Mesothelial cell of epicardium (in vitro differentiated cells): ENCODE measurements around the gene EML4. TPM values are rescaled to one million over a fixed set of nuclear protein-coding genes. Genes with fewer than 3 reads are reported as not detected.
"Not testable (repeated sequence)": the region's sequence is repeated elsewhere in the genome, so short reads cannot be mapped to it uniquely, and the experiment has no call there.

Experiments
- DNase-seq, 2 experiments: peaks; one replicate each; pipeline ENCODE4 v3.0.0; 2021; ENCODE audit warnings: low spot score in 2 of 2; ENCODE audit not compliant: unreplicated experiment in 2 of 2
- H3K27ac Mint-ChIP-seq: 2 replicates; pipeline ENCODE4 v1.8.0; 2021; ENCODE audit warnings: mixed read lengths
- H3K27me3 Mint-ChIP-seq: 2 replicates; pipeline ENCODE4 v1.8.0; 2021; ENCODE audit warnings: low read depth, mixed read lengths
- H3K36me3 Mint-ChIP-seq: 2 replicates; pipeline ENCODE4 v1.8.0; 2021; ENCODE audit warnings: mixed read lengths
- H3K4me1 Mint-ChIP-seq: 2 replicates; pipeline ENCODE4 v1.8.0; 2021; ENCODE audit warnings: mixed read lengths
- H3K4me3 Mint-ChIP-seq: 2 replicates; pipeline ENCODE4 v1.8.0; 2021; ENCODE audit warnings: mild to moderate bottlenecking, moderate library complexity, mixed read lengths
- H3K9me3 Mint-ChIP-seq: 2 replicates; pipeline ENCODE4 v1.8.0; 2021; ENCODE audit warnings: mixed read lengths
- total RNA-seq: library from RNA; stranded (reverse); gene quantifications from 3 replicates; pipeline ENCODE4 v1.2.1, GENCODE V29; 2021
- TF ChIP-seq, protein P1 (sequence below): fragments of 200-600 bp; sonication (generic); IDR thresholded peaks from one replicate; pipeline ENCODE4 v1.5.0; 2021; ENCODE audit warnings: antibody characterized with exemption; ENCODE audit not compliant: unreplicated experiment

Gene EML4
- total RNA-seq, 1 donor from 2014 or later, result 95.6 TPM

DNA sequence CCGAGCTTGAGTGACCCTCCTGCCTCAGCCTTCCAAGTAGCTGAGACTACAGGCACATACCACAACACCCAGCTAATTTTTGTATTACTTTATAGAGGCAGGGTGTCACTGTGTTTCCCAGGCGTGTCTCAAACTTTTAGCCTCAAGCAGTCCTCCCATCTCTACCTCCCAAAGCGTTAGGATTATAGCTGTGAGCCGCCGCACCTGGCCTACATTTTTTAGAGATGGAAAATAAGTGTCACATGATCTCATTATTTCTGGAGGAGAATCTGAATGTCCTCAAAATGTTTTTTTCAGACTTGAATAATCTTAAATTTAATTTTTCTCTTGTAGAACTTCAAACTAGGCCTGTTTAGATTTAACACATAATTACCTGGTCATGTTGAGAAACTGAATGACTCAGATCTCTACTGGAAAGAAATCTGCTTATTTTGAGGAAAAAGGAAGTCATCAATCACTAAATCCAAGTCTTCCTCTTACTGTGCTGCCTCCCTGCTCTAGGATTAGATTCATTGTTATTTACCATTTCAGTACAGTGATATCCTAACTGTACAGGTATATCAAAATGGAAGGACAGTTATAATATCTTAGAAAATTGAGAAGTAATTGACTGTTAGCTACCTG lies 99.5 kb downstream of the EML4 start:
- Mint-ChIP-seq H3K4me1 (peaks cover 5% of the 10 kb centered on the region), H3K9me3 (no peaks in the 10 kb centered on the region), H3K36me3 (peaks cover 6% of the 10 kb centered on the region), H3K27ac (no peak overlapping the region), H3K4me3 (no peak overlapping the region), H3K27me3 (no peaks in the 10 kb centered on the region)
- no peak for DNase-seq
- TF ChIP-seq, protein P1, sequence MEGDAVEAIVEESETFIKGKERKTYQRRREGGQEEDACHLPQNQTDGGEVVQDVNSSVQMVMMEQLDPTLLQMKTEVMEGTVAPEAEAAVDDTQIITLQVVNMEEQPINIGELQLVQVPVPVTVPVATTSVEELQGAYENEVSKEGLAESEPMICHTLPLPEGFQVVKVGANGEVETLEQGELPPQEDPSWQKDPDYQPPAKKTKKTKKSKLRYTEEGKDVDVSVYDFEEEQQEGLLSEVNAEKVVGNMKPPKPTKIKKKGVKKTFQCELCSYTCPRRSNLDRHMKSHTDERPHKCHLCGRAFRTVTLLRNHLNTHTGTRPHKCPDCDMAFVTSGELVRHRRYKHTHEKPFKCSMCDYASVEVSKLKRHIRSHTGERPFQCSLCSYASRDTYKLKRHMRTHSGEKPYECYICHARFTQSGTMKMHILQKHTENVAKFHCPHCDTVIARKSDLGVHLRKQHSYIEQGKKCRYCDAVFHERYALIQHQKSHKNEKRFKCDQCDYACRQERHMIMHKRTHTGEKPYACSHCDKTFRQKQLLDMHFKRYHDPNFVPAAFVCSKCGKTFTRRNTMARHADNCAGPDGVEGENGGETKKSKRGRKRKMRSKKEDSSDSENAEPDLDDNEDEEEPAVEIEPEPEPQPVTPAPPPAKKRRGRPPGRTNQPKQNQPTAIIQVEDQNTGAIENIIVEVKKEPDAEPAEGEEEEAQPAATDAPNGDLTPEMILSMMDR, result no peak

DNA sequence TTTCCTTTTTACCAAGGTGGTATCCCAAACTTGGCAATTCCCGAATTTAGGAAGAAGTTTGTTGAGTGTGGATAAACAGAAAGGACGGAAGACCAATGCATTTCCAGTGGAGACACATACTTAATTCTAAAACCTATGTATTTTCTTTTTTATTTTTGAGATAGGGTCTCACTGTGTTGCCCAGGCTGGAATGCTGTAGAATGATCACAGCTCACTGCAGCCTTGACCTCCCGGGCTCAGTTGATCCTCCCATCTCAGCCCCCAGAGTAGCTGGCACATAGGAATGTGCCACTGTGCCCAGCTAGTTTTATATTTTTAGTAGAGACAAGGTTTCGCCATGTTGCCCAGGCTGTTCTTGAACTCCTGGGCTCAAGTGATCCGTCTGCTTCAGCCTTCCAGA lies 101.6 kb downstream of the EML4 start:
- H3K4me1 Mint-ChIP-seq, result peaks cover 5% of the 10 kb centered on the region
- no peak for DNase-seq
- no peak overlapping the region for H3K27ac Mint-ChIP-seq
- H3K36me3 Mint-ChIP-seq, result peaks cover 3% of the 10 kb centered on the region
- H3K27me3 Mint-ChIP-seq, result no peaks in the 10 kb centered on the region
- H3K4me3 Mint-ChIP-seq, result no peak overlapping the region
- TF ChIP-seq, protein P1, result no peak
- H3K9me3 Mint-ChIP-seq, result no peaks in the 10 kb centered on the region

DNA sequence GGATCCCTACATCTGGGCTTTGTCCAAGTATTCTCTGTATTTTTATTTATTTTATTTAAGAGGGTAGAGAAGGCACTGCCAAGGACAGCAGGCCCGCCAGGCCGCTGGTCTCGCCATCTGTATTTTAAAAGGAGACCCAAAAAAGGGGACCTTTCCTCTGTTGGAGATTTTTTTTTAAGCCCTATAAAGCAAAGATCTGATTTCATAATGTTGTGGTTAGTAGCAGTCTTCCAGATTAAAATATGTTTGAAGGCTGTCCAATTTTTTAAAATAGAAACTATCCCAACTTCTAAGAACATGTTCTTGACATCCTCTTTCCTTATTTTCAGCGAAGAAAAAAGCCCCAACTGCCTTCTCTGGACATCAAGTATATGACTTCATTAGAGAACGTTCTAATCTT lies 102.1 kb downstream of the EML4 start:
- H3K4me3 Mint-ChIP-seq, DNase-seq, H3K27me3 Mint-ChIP-seq, H3K27ac Mint-ChIP-seq, H3K9me3 Mint-ChIP-seq, H3K36me3 Mint-ChIP-seq, H3K4me1 Mint-ChIP-seq: not testable (repeated sequence)

DNA sequence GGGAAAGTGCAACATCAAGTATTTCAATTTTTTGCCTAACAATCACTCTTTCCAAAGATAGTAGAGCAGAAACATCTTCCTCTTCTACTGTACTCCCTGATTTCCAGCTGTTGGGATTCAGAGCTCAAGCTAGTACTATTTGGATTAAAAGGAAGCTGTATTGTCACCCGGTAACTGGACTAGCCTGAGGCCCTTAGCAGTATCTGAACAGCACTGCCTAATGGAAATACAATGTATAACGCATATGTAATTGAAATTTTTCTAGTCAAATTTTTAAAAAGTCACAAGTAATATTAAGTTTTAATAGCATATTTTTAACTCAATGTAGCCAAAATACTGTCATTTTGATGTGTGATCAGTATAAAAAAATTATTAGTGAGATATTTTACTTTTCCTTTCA lies 105.7 kb downstream of the EML4 start:
- Mint-ChIP-seq H3K9me3 (no peaks in the 10 kb centered on the region), H3K27ac (no peak overlapping the region), H3K27me3 (no peaks in the 10 kb centered on the region), H3K4me3 (no peak overlapping the region), H3K4me1 (peaks cover 12% of the 10 kb centered on the region), H3K36me3 (peaks cover 12% of the 10 kb centered on the region)
- DNase-seq, result no peak
- TF ChIP-seq, protein P1, result no peak

DNA sequence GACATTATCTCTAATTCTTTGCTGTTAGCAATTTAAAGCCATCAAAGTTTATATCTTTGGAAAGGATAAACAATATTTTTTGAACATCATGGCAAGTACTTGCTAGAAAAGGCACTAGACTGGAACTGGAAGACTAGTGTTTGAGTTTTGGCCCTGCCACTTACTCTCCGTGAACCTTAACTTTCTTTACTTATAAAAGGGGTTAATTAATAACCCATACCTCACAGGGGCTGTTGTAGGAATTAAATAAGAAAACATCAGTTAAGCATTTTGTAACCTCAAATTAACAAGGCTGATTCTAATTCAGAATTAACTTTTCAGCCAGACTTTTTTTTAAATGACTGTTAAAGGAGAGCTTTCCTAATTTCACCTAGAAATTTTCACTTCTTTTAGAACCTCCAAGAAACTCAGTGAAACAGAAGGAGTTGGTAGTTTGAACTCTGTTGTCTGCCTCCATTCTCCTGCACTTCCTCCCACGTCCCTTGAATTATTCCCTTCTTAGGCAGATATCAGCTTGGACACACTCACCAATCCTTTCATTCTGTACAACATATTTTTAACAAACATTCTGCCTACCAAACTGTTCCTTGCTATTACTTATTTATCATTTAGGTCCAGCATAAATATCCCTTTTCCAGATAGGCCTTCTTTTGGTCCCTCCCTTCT lies 112.4 kb downstream of the EML4 start:
- H3K27me3 Mint-ChIP-seq, result no peaks in the 10 kb centered on the region
- H3K9me3 Mint-ChIP-seq, result no peaks in the 10 kb centered on the region
- DNase-seq, result no peak
- H3K4me1 Mint-ChIP-seq, result peaks cover 12% of the 10 kb centered on the region
- peaks cover 25% of the 10 kb centered on the region for H3K36me3 Mint-ChIP-seq
- no peak overlapping the region for H3K4me3 Mint-ChIP-seq
- peak overlapping the region; percentile 0 for H3K27ac Mint-ChIP-seq
- TF ChIP-seq, protein P1, result no peak

GRCh38 chr2:42284019-42284418 lies 114.9 kb downstream of the EML4 start:
- Mint-ChIP-seq H3K27me3 (no peaks in the 10 kb centered on the region), H3K9me3 (no peaks in the 10 kb centered on the region), H3K27ac (no peak overlapping the region), H3K4me1 (no peaks in the 10 kb centered on the region), H3K4me3 (no peak overlapping the region), H3K36me3 (peaks cover 18% of the 10 kb centered on the region)
- TF ChIP-seq, protein P1, result no peak
- DNase-seq, result no peak
